AG04449 (cell line): ENCODE data around the gene AADACL3.

Experiments
- CTCF ChIA-PET: fragments of 350-600 bp; formaldehyde crosslinking; extraction: SDS; loops from one replicate; lab custom pipeline; 2021; ENCODE audit warnings: antibody characterized with exemption; lab: Yijun Ruan, JAX
- POLR2A ChIA-PET: fragments of 400-600, 350-600 bp; formaldehyde crosslinking; extraction: SDS; loops from one replicate; lab custom pipeline; 2020; ENCODE audit warnings: antibody characterized with exemption, inconsistent platforms; lab: Yijun Ruan, JAX
- DNase-seq: peaks from one replicate; pipeline ENCODE4 v3.0.0-alpha.2; 2010; ENCODE audit warnings: low read depth, low spot score
- H3K4me3 ChIP-seq: 2 replicates; pipeline ENCODE4 v1.5.1; 2011; ENCODE audit warnings: low read depth, mild to moderate bottlenecking, control low read depth, low read length
- CTCF ChIP-seq: IDR thresholded peaks from one replicate; pipeline ENCODE4 v1.5.1; 2011; ENCODE audit warnings: mild to moderate bottlenecking, moderate library complexity, low read length, control low read depth, inconsistent platforms; ENCODE audit not compliant: insufficient read depth; ENCODE audit errors: missing control alignments

Gene AADACL3

GRCh38 chr1:12745992-12746323 is 30.0 kb downstream of the AADACL3 start, which contains the start of gene CFAP107:
CFAP107 (plus strand) TSS chr1:12746200; CDS start chr1:12746431, 231 bp downstream.
- no peak for DNase-seq
- H3K4me3 ChIP-seq, result no peak within 1 kb of the TSS
- ChIA-PET POLR2A (no interaction called here), CTCF (no interaction called here)
- no peak for TF ChIP-seq CTCF

GRCh38 chr1:12748778-12749355 is 33.0 kb downstream of the AADACL3 start:
- ChIA-PET POLR2A (no interaction called here), CTCF (no interaction called here)
- no peak for DNase-seq

GRCh38 chr1:12754738-12755137 is 38.8 kb downstream of the AADACL3 start:
- no peak for DNase-seq
- CTCF ChIA-PET, result no interaction called here
- H3K4me3 ChIP-seq, result no peak overlapping the region
- POLR2A ChIA-PET, result no interaction called here
- TF ChIP-seq CTCF, result no peak

More at GRCh38 chr1:12748778-12749355, 33.0 kb downstream of the AADACL3 start:
- no peak for TF ChIP-seq CTCF
- H3K4me3 ChIP-seq, result no peak overlapping the region

- ChIA-PET POLR2A (no interaction called here), CTCF (no interaction called here)
- no peak overlapping the region for H3K4me3 ChIP-seq
- TF ChIP-seq CTCF, result no peak
- DNase-seq, result no peak
These were observed 40.4 kb downstream of the AADACL3 start for GRCh38 chr1:12756273-12756672.

GRCh38 chr1:12756768-12757413 is 41.0 kb downstream of the AADACL3 start:
- TF ChIP-seq CTCF, result no peak
- DNase-seq, result no peak
- ChIA-PET POLR2A (no interaction called here), CTCF (no interaction called here)
- no peak overlapping the region for H3K4me3 ChIP-seq

- TF ChIP-seq CTCF, result no peak
- CTCF ChIA-PET, result no interaction called here
- H3K4me3 ChIP-seq, result no peak overlapping the region
- POLR2A ChIA-PET, result no interaction called here
- DNase-seq, result no peak
These were observed 41.9 kb downstream of the AADACL3 start for GRCh38 chr1:12757836-12758235.
